Immature natural killer cell (primary cell): ENCODE measurements around the gene DSCAML1. TPM values are rescaled to one million over a fixed set of nuclear protein-coding genes. Genes with fewer than 3 reads are reported as not detected.

Source experiments
- DNase-seq, 3 donors: peaks; one replicate each; pipeline ENCODE4 v3.0.0; 2022; ENCODE audit warnings: mixed read lengths in 1 of 3
- H3K27ac Mint-ChIP-seq, 6 donors: one replicate each; pipeline ENCODE4 v1.8.0; 2020; ENCODE audit warnings: mixed read lengths in 6 of 6, mild to moderate bottlenecking in 5 of 6, inconsistent platforms in 4 of 6, moderate library complexity in 3 of 6
- H3K27me3 Mint-ChIP-seq, 3 donors: one replicate each; pipeline ENCODE4 v1.8.0; 2020 to 2021; ENCODE audit warnings: low read depth in 3 of 3, mild to moderate bottlenecking in 3 of 3, mixed read lengths in 3 of 3, moderate library complexity in 3 of 3, inconsistent platforms in 1 of 3
- H3K36me3 Mint-ChIP-seq, 3 donors: one replicate each; pipeline ENCODE4 v1.8.0; 2020; ENCODE audit warnings: mixed read lengths in 3 of 3, inconsistent platforms in 2 of 3, mild to moderate bottlenecking in 2 of 3
- H3K4me1 Mint-ChIP-seq, 2 donors: one replicate each; pipeline ENCODE4 v1.8.0; 2020; ENCODE audit warnings: inconsistent platforms in 2 of 2, mild to moderate bottlenecking in 2 of 2, mixed read lengths in 2 of 2, moderate library complexity in 1 of 2
- H3K4me3 Mint-ChIP-seq, 5 donors: one replicate each; pipeline ENCODE4 v1.8.0; 2020; ENCODE audit warnings: mild to moderate bottlenecking in 5 of 5, mixed read lengths in 5 of 5, inconsistent platforms in 3 of 5, moderate library complexity in 3 of 5
- H3K9me3 Mint-ChIP-seq, 6 donors: one replicate each; pipeline ENCODE4 v1.8.0; 2020; ENCODE audit warnings: mild to moderate bottlenecking in 6 of 6, mixed read lengths in 6 of 6, inconsistent platforms in 4 of 6, moderate library complexity in 3 of 6
- polyA plus RNA-seq, 3 donors: library from polyadenylated mRNA; unstranded; fragments of 300-500 nt; fragmentation: Illumina TruSeq; gene quantifications; one replicate each; pipeline ENCODE4 v1.2.3, GENCODE V29; 2021

Gene DSCAML1
- polyA plus RNA-seq, 3 donors from 2014 or later, result not detected

DNA sequence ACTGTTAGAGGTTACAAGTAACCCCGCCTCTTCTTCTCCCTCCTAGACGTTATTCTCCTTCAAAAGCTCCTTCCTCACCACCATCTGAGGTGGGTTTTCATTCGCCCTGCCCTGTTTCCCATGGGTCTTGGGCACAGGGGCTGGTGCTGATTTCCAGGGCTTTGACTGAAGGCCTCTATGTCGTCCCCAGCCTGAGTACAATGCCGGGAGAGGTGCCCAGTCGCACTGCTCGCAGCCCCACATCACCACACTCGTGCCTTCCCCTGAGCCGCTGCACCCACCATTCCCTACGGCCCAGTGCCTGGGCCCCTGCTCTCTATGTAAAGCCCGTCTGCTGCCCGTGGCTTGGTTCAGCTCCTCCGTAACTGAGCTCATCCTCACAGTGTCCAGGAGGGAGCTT is 169.8 kb downstream of the DSCAML1 start:
- no peak overlapping the region for H3K27ac Mint-ChIP-seq

DNA sequence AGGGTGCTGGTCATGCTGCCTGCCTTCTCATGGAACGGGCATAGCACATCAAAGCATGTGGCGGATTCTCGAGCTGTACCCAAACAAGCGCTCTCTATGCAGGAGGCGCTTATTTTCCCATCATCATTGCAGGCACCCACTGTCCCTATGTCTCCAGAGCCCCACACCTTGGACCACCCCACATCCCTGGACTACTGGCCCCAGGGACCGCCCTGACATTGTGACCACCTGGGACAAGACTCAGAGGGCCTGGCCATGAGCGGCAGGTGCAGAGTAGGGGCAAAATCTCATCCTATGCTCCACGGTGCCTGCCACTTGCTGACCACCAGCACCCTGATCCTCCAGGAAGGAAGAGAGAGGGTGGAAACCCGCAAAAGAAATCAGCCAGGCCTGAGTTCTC is 170.4 kb downstream of the DSCAML1 start:
- Mint-ChIP-seq H3K27me3 (peaks cover 3 to 6% (median 3%) of the 10 kb centered on the region in 3 donors), H3K27ac (no peak overlapping the region), H3K36me3 (peaks cover 0 to 4% (median 0%) of the 10 kb centered on the region in 3 donors), H3K9me3 (peaks cover 0 to 4% (median under 1%) of the 10 kb centered on the region in 6 donors), H3K4me1 (no peaks in the 10 kb centered on the region), H3K4me3 (no peak overlapping the region)
- DNase-seq, result no peak

More for the DNA sequence above, 169.8 kb downstream of the DSCAML1 start:
- H3K4me3 Mint-ChIP-seq, result no peak overlapping the region
- peaks cover 3 to 6% (median 3%) of the 10 kb centered on the region in 3 donors for H3K27me3 Mint-ChIP-seq
- no peaks in the 10 kb centered on the region for H3K36me3 Mint-ChIP-seq
- no peak for DNase-seq
- no peaks in the 10 kb centered on the region for H3K9me3 Mint-ChIP-seq
- no peaks in the 10 kb centered on the region for H3K4me1 Mint-ChIP-seq

DNA sequence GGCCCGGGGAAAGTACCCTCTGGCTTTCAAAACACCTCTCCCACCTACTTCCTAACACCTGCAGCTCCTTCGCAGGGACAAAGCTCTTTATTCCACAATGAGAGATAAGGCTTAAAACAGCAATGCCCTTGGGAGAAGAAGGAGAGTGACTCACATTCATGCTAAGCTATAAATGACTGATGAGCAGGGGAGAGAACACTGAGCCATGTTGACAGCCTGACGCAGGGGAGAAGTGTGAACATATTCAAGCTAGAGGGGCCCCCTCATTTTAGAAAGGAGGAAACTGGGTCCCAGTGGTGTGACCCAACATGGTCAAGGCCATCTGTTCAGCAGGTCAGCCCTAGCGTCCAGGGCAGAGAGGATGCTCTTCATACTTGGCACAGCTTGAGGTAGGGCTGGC is 171.8 kb downstream of the DSCAML1 start:
- no peaks in the 10 kb centered on the region for H3K4me1 Mint-ChIP-seq

DNA sequence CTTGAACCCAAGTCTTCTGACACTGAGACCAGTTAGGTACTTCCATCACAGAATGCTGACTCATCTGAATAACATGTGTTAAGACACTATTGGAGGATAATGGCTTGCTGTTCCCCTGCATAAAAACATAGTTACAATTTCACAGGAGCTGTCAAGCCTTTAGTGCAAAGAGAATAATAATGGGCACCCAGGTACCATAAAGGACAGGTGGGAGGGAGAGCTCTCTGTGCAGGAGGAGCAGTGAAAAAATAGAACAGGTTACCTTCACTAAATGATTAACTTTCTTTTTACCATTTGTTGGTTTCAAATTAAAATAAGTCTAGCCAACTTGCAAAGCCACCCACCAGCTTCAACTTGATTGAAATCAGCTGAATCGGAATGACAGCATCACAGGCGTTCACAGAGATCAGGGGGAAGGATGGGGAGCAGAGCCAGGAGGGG is 173.2 kb downstream of the DSCAML1 start:
- DNase-seq, result no peak

More for the DNA sequence above, 171.8 kb downstream of the DSCAML1 start:
- Mint-ChIP-seq H3K4me3 (no peak overlapping the region), H3K36me3 (peaks cover 0 to 9% (median 0%) of the 10 kb centered on the region in 3 donors), H3K27ac (no peak overlapping the region), H3K9me3 (peaks cover 2 to 10% (median 4%) of the 10 kb centered on the region in 6 donors), H3K27me3 (peaks cover 3 to 6% (median 3%) of the 10 kb centered on the region in 3 donors)
- no peak for DNase-seq

DNA sequence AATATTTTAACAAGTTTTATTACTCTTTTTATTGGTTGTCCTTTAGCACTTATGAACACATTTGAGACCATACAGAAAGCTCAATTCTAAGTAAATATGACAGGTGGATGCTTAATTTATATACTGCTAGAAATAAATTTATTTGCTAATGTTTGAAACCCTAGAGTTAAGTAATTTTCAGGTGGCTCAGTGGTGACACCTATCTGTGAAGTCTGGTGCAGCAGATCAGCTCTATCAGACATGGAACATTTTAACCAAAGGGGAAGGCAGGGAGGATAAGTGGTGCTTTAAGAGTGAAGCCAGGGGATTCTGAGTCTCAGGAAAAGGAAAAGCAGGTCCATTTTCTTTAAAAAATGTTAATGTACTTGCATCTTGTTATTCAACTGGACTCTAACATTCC is 175.8 kb downstream of the DSCAML1 start:
- Mint-ChIP-seq H3K9me3 (peaks cover 2 to 10% (median 4%) of the 10 kb centered on the region in 6 donors), H3K36me3 (peaks cover 0 to 9% (median 0%) of the 10 kb centered on the region in 3 donors), H3K4me3 (no peak overlapping the region), H3K27ac (no peak overlapping the region), H3K27me3 (peaks cover 1 to 9% (median 2%) of the 10 kb centered on the region in 3 donors), H3K4me1 (no peaks in the 10 kb centered on the region)
- DNase-seq, result no peak

More for the DNA sequence above, 173.2 kb downstream of the DSCAML1 start:
- Mint-ChIP-seq H3K4me1 (no peaks in the 10 kb centered on the region), H3K4me3 (no peak overlapping the region), H3K9me3 (peaks cover 2 to 10% (median 4%) of the 10 kb centered on the region in 6 donors), H3K36me3 (peaks cover 0 to 9% (median 0%) of the 10 kb centered on the region in 3 donors), H3K27ac (no peak overlapping the region), H3K27me3 (peaks cover 3 to 9% (median 4%) of the 10 kb centered on the region in 3 donors)

DNA sequence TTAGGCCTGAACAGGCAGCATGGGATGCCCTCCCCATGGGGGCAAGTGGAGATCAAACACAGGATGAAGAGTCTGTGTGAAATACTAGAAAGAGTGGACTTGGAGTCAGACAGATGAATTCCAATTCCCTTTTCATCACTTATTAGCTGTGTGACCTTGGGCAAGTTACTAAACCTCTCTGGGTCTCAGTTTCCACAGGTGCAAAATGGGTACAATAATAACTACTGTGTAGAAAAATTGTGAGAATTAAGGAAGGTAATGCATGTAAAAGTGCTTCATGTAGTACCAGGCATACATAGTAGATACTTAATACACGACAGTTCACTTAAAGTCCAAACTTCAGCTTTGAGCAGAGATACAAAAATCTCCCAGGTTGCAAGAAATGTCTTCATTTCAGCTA is 176.4 kb downstream of the DSCAML1 start:
- Mint-ChIP-seq H3K36me3 (peaks cover 0 to 9% (median 0%) of the 10 kb centered on the region in 3 donors), H3K27ac (no peak overlapping the region), H3K4me1 (no peaks in the 10 kb centered on the region), H3K27me3 (peaks cover 1 to 9% (median 2%) of the 10 kb centered on the region in 3 donors), H3K9me3 (peaks cover 2 to 10% (median 4%) of the 10 kb centered on the region in 6 donors), H3K4me3 (no peak overlapping the region)
- no peak for DNase-seq

DNA sequence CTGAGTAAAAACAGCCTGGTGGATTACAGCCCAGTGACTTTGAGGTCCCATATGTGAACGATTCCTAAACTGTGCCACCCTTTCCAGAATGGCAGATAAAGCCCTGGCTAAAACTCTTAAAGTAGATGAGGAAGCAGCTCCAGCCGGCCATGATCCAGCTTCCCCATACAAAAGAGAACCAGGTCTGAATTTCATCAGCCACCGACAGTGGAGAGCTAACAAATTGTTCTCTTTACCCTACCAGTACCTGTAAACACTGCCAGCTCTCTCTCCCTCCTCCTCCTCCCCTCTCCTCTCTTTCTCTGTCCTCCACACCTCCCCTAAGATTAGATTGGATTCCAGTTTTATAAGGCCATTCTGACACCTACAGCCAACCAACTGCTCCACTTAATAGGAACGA is 176.9 kb downstream of the DSCAML1 start:
- Mint-ChIP-seq H3K27me3 (peaks cover 0 to 11% (median 1%) of the 10 kb centered on the region in 3 donors), H3K4me3 (no peak overlapping the region)
- DNase-seq, result no peak

DNA sequence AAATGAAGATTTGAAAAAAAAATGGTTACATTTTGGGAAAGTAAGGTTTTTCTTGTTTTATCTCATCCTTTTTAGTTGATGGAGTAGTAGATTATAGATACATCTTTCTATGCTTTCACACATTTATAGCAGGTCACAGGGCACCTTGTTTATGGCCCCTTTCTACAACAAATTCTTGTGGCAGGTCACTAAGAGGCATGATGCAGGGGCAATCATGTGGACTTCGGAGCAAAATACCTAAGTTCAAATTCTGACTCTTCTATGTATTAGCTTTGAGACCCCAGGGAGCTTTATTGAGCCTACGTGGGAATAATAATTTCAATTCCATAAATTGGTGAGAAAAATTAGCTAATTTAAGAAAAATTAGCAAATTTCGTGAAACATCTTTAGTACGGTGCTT is 177.4 kb downstream of the DSCAML1 start:
- Mint-ChIP-seq H3K4me1 (no peaks in the 10 kb centered on the region), H3K27ac (no peak overlapping the region), H3K36me3 (peaks cover 0 to 9% (median 0%) of the 10 kb centered on the region in 3 donors), H3K27me3 (peaks cover 0 to 11% (median 1%) of the 10 kb centered on the region in 3 donors), H3K9me3 (peaks cover 2 to 10% (median 4%) of the 10 kb centered on the region in 6 donors), H3K4me3 (no peak overlapping the region)
- DNase-seq, result no peak

More for the DNA sequence above, 176.9 kb downstream of the DSCAML1 start:
- Mint-ChIP-seq H3K4me1 (no peaks in the 10 kb centered on the region), H3K9me3 (peaks cover 2 to 10% (median 4%) of the 10 kb centered on the region in 6 donors), H3K27ac (no peak overlapping the region), H3K36me3 (peaks cover 0 to 9% (median 0%) of the 10 kb centered on the region in 3 donors)

DNA sequence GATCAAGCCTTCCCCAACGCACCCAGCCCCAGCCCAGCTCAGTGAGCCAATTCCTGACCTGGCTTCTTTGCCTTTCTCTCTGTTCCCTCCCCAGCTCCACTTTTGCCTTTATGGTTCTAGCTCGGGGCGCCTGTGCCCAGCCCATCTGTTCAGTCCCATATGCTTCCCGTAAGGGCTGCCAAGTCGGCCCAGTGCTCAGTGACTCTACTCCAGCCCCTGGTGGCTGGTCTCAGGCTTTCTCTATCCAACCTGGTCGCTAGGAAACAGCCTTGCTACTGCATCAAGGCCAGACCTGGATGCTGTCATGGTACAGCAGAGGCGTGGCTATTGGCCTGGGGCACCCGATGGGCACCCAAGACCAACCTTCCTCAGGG is 178.0 kb downstream of the DSCAML1 start:
- H3K36me3 Mint-ChIP-seq, result peaks cover 0 to 9% (median 0%) of the 10 kb centered on the region in 3 donors
- peaks cover 0 to 15% (median 1%) of the 10 kb centered on the region in 3 donors for H3K27me3 Mint-ChIP-seq
- no peak overlapping the region for H3K27ac Mint-ChIP-seq
- DNase-seq, result no peak
- no peaks in the 10 kb centered on the region for H3K4me1 Mint-ChIP-seq
- H3K9me3 Mint-ChIP-seq, result peaks cover 2 to 10% (median 4%) of the 10 kb centered on the region in 6 donors
- no peak overlapping the region for H3K4me3 Mint-ChIP-seq

DNA sequence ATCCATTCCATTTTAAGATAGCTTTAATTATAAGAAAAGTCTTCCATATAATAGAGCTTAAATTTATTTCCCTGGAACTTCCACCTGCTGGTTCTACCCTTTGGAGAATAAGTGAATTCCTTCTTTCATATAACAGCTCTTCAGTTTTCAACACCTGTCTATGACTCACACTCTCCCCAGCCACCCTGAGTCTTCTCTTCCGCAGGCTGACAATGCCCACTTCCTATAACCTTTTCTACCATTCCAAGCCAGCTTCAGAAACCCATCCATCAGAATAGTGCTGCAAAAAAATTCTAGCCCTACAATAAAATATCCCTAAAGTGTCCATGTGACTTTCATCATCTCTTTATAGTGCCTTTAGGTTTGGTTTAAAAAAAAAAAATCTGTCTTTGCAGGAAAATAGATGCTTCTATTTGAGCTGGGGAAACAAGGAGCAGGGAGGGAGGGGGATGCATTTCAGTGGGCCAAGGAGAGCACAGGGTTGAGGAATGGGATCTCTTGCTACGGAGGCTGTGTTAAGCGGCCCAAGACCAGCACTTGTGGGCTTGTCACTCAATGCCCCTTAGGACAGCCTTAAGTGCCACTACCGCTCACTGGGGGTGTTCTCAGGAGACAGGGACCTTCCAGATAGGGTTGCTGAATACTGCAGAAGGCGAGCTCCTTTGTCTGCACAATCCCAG is 178.6 kb downstream of the DSCAML1 start:
- Mint-ChIP-seq H3K4me1 (no peaks in the 10 kb centered on the region), H3K4me3 (no peak overlapping the region), H3K36me3 (peaks cover 0 to 9% (median 0%) of the 10 kb centered on the region in 3 donors), H3K9me3 (peaks cover 2 to 10% (median 4%) of the 10 kb centered on the region in 6 donors), H3K27ac (no peak overlapping the region), H3K27me3 (peaks cover 0 to 15% (median 1%) of the 10 kb centered on the region in 3 donors)
- DNase-seq, result no peak

DNA sequence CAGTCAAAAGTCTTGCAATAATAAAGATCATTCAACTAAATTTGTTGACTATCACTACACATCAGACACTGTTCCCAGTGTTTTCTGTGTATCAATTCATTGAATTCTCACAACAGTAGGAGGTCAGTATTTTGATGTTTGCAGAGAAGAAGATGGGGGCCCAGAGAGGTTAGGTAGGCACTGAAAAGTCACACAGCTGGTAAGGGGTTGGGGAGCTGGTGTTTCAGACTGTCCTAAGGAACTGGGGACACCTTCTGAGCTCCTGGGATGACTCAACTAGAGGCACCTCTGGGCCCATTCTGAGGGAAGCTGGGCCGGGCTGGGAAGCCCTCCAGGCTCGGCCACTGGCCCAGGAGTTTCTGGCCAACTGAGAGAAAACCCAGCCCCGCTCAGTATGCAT is 180.0 kb downstream of the DSCAML1 start:
- no peak for DNase-seq
- Mint-ChIP-seq H3K4me3 (no peak overlapping the region), H3K36me3 (peaks cover 0 to 9% (median 0%) of the 10 kb centered on the region in 3 donors), H3K27ac (no peak overlapping the region), H3K27me3 (peaks cover 1 to 15% (median 3%) of the 10 kb centered on the region in 3 donors), H3K4me1 (no peaks in the 10 kb centered on the region), H3K9me3 (peaks cover 2 to 10% (median 4%) of the 10 kb centered on the region in 6 donors)

DNA sequence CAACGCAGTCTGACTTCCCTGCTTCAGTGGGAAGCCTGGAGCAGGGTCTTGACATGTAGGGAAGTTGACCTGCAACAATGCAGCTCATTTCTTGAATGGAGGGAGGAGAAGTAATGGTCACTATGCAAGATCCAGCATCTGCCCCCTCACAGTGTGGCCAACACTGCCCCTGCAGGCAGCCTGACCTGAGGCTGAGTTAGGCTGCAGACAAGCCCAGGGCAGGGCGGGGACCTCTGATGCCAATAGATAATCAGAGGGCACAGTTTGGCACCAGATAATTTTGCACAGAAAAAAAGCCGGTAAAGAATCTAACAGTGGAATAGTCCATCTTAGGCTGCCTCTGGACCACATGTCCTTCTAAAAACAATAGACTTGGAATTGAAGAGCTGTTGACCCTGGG is 182.3 kb downstream of the DSCAML1 start:
- Mint-ChIP-seq H3K9me3 (no peaks in the 10 kb centered on the region), H3K4me3 (no peak overlapping the region), H3K4me1 (no peaks in the 10 kb centered on the region), H3K27ac (no peak overlapping the region), H3K27me3 (peaks cover 3 to 15% (median 4%) of the 10 kb centered on the region in 3 donors), H3K36me3 (no peaks in the 10 kb centered on the region)
- DNase-seq, result no peak

DNA sequence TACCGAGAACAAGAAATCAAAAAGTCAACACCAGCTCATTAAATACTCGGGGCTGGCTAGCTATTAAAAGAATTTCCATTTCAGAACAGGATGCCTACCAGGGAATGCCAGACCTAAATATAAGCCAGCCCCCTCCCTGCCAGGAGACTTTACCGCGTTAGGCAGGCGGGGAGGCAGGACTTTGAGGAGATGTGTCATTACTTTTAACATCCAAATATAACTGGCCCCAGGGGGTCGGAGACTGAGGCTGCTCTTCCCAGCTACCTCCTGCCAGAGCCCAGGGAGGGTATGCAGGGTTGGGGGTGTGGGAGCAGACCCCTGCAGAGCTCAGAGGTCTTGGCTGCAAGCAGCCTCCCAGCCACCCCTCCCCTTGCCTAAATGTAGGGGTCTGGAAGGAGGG is 183.5 kb downstream of the DSCAML1 start:
- Mint-ChIP-seq H3K9me3 (no peaks in the 10 kb centered on the region), H3K4me1 (no peaks in the 10 kb centered on the region), H3K36me3 (no peaks in the 10 kb centered on the region), H3K27me3 (peaks cover 3 to 12% (median 3%) of the 10 kb centered on the region in 3 donors), H3K27ac (no peak overlapping the region), H3K4me3 (no peak overlapping the region)
- DNase-seq, result no peak

DNA sequence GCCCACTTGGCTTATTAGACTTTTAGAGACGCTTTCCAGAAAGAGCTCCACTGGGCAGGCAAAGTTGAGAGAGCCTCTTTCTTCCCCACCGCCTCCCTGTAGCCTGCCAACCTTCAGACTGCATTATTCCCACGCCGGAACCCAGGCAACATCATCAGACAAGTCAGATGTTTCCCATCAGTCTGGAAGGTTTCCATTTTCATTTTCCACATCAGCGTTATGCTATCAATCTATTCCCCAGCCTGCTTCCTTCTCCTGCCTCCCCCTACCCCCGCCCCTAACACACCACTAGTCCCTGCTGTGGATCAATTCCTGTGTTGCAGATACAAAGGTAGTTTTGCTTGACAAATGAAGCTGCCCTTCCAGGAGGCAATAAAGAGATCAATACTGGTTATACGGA is 184.8 kb downstream of the DSCAML1 start:
- no peak for DNase-seq
- no peak overlapping the region for H3K27ac Mint-ChIP-seq
- no peaks in the 10 kb centered on the region for H3K9me3 Mint-ChIP-seq
- no peak overlapping the region for H3K4me3 Mint-ChIP-seq
- H3K27me3 Mint-ChIP-seq, result peaks cover 3 to 9% (median 3%) of the 10 kb centered on the region in 3 donors
- H3K36me3 Mint-ChIP-seq, result no peaks in the 10 kb centered on the region
- no peaks in the 10 kb centered on the region for H3K4me1 Mint-ChIP-seq
